NCI-H748 treated with DMSO at 0.1 percent for 48 hours (cell line): ENCODE data around the gene DRC1.
A peak's percentile ranks its signal among the peaks of the same experiment; 100 is the strongest.

Experiments
- DNase-seq: peaks from one replicate; lab custom pipeline; 2025; lab: John Stamatoyannopoulos, UW

Gene DRC1

DNA sequence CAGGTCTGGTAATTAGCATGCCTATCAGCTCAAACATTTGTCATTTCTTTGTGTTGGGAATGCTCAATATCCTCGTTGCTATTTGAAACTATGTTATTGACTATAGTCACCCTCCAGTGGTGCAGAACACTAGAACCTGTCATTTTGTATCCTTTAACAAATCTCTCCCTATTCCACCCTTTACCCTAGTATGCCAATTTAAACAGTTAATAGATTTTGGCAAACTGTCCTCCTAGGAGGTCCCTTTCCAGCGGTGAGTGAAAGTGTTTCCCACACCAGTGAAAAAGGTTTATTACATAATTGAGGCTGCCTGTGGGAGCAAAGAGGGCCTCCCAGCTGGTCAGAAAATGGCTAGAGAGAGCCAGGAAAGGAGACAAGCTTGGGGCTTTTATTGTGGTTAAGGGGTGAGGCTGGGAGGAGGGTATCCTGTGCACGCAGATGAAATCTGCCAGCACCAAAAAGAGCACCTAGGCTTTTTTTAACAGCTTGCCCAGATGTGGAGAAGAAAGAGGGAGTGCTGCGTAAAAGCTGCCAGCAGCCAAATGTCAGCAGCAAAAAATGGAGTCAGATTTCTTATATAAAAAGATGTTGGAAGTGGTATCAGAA is 1.8 kb upstream of the DRC1 start:
- no peak for DNase-seq

GRCh38 chr2:26400723-26401122 is 997 bp upstream of the DRC1 start:
- DNase-seq = no peak

DNA sequence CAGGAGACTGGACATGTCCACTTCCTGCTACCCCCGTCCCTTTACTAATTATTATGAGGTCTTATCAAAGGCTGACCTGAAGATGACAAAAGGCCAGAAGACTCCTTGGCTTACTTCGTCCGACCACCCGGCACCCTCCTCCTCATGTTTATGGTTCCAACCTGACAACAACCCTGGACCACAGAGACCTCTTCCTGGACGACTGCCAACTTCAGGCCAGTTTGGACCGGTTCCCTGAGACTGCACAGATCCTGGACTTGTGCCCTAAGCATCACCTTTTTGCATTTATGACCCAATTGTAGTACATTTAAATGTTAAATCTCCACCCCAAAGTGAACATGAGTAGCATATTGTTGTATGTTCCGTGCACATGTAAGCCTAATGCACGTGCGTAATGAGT is 5.8 kb downstream of the DRC1 start:
- no peak for DNase-seq

DNA sequence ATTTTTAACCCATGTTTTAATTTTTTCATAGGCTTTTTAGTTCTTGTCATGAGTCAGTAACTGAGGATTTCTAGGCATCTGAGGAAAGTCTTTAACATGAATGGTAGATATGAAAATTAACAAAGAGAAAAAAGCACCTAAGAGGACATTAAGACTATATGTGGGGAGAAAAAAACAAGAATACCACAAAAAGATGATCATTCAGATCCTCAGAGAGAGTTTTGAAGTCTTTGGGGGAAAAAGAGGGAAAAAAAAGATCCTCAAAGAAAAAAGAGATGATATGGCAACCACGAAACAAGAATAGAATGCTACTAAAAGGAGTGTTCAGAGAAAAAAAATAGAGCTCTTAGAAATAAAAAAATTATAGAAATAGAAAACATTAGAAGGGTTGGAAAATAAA is 8.1 kb downstream of the DRC1 start:
- no peak for DNase-seq

GRCh38 chr2:26410764-26411243 is 9.1 kb downstream of the DRC1 start:
- no peak for DNase-seq

- DNase-seq = no peak
These were observed 9.7 kb downstream of the DRC1 start for GRCh38 chr2:26411419-26411818.

DNA sequence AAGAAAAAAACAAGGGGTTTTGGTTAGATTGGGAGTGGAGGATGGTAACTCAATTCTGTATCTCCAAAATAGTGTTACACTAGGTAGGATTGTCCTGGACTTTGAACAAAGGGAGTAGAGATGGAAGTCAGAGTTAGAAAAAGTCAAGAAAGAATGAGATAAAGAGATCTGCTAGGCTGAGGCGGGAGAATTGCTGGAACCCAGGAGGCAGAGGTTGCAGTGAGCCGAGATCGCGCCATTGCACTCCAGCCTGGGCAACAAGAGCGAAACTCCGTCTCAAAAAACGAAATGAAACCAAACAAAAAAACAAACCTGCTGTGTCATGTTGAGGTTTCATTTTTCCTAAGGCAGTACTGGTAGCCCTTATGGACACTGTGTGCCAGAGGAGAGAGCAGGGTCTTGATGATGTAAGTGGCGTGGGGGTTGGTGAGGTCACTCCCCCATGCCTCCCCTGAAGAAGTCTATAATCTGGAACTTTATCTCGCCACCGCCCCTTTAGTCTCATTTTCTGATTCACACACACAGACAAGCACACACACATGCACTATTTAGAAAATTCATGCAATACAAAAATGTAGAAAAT is 10.5 kb downstream of the DRC1 start:
- DNase-seq = no peak

- DNase-seq = no peak
These were observed 12.6 kb downstream of the DRC1 start for GRCh38 chr2:26414311-26414710.

DNA sequence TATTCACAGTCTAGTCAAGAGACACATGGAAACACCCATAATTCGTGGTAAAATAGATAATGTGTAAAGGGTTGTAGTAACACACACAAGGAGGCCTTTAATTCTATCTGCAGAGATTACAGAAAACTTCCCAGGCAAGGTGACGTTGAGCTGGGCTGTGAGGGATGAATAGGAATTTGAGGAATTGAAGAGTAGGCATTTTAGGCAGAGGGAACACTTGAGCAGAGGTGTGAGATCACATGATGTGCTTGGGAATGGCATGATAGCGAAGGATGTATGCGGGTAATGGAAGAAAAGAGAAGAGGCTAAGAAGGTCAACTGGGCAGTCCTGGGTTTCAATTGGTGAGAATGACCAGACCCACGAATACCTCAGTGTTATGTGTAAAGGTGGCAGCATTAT is 20.2 kb downstream of the DRC1 start:
- DNase-seq = no peak

DNA sequence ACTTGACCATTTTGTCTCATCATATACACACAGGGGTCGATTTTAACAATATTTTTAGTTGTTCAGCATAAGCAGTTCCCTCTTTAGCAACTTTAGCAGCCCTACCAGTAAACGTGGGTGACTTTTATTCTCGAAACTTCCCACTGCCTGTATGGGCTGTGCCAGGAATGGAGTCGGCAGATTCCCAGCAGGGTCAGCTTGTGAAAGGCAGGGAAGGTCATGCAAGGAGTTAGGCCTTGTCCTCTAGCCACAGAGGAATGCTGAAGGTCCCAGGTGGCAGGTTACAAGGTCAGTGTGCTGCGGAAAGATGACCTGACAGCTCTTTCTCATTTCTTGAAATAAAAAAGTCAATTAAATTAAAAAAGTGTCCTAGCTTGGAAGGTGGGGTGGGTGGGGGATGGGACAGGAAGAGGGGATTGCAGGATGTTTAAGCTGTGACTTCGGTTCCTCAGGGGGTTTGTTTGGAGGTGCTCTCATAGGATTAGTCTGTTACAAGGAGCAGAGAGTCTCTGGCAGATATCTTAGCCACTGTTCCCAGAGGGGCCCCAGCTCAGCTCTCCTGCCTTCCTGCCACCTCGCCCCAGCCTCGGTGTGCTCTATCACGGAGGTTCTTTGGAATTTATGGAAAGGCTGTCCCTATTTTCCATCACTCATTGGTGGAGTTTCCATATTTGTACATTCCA is 21.4 kb downstream of the DRC1 start:
- DNase-seq = no peak

DNA sequence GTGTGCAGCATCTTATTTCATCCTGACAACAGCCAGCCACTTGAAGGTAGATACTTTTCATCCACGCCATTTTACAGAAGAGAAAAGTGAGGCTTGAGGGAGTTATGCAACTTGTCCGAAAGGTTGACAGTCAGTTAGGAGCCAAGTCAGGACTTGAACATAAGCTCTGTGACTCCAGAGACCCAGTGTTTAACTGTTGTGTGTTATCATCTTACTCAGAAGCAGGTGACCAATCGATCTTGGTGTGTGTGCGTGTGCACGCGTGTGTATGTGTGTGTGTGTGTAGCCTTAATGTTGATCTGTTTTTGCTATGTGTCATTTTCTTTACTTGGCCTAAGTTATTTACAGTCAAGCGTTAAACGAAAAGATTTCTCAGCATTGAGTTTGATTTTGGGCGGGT is 22.0 kb downstream of the DRC1 start:
- no peak for DNase-seq

DNA sequence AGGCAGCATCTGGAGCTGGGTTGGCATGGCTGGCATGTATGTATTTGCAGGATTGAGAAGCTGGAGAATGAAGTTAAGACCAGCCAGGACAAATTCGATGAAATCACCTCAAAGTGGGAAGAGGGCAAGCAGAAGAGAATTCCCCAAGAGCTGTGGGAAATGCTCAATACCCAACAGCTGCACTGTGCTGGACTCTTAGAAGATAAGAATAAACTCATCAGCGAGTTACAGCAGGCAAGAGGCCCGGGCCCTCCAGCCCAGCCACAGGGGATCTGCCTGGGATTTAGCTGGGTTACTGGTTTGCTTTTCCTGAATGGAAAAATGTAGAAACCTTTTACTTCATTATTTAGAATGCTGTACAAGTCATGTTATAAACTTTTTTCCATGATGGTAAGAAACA is 22.5 kb downstream of the DRC1 start:
- no peak for DNase-seq

- no peak for DNase-seq
These were observed 27.1 kb downstream of the DRC1 start for GRCh38 chr2:26428846-26429245.

DNA sequence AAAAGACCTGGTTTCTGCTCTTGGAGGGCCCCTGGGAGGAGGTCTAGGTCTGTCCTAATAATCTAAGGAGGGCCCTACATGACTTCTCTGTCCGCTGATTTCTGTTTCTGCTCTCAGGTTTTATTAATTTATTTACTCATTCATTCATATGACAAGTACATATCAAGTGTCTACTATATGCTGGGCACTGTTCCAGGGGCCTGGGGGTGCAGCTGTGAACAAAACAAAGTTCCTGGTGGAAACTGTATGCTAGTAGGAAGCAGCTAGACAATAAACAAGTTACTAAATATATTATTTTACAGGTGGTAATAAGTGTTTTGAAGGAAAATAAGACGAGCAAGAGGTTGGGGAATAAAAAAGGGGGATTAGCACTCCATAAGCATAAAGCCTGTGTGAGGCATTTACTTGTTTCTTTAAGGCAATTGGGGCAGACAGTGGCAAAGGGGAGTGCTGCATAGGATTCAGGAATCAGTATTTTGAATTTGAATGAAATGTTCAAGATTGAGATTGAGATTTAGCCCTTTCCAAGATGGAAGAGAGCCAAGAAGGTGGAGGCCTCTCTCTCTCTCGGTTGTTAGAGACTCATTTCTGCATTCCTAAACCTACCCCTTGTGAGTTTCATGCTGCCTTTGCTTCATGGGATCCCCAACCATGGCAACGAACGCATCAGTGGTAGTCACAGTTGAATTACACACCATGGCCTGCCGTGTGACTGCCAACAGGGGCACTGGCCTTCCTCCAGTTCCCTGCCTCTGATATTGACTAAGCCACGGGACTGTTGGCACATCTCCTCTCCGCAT is 28.3 kb downstream of the DRC1 start:
- peak; percentile 20 for DNase-seq

DNA sequence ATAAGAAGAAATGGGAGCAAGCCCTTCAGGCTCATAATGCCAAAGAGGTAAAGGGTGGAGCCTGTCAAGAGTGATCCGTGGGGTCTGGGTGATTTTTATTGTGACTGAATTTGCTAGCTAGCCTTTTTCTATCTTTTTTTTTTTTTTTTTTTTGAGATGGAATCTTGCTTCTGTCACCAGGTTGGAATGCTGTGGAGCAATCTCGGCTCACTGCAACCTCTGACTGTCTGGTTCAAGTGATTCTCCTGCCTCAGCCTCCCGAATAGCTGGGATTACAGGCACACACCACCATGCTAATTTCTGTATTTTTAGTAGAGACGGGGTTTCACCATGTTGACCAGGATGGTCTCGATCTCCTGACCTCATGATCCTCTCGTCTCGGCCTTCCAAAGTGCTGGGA is 29.1 kb downstream of the DRC1 start:
- no peak for DNase-seq

GRCh38 chr2:26432363-26432762 is 30.6 kb downstream of the DRC1 start:
- DNase-seq = no peak

- DNase-seq = no peak
These were observed 31.1 kb downstream of the DRC1 start for GRCh38 chr2:26432859-26433258.

DNA sequence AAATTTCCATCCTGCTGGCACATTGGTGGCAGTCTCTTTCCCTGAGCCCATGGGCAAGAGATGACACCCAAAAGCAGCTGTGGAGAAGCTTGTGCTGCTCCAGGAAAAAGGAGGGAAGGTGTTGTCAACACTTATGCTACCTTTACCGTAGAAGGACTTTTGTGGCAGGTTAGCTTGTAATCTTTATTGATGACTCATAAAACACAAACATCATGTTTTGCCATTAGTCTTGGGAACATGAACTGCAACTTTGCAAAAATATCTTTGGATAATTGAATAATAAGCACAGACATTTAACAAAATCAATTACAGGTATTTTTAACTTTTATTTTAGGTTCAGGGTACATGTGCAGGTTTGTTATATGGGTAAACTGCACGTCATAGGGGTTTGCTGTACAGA is 33.4 kb downstream of the DRC1 start:
- DNase-seq = no peak

DNA sequence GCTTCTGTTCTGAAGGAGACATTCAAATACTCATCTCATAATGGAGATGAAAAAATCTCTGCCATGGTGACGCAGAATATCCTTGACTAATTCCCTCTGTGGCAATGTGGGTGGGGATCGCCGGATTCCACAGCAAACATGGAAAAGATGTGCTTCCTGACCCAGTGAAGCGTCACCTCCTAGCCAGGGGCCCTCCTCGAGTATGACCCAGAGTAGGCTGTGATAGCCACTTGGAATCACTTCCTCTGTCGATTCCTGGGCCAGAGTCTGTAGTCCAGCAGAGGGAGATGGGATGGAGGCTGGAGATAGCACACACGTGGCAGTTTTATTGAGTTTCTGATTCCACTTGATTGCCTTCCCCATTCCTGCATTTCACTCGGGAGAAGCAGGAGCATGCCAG is 36.8 kb downstream of the DRC1 start:
- DNase-seq = no peak

GRCh38 chr2:26438926-26439325 is 37.2 kb downstream of the DRC1 start:
- DNase-seq = no peak

DNA sequence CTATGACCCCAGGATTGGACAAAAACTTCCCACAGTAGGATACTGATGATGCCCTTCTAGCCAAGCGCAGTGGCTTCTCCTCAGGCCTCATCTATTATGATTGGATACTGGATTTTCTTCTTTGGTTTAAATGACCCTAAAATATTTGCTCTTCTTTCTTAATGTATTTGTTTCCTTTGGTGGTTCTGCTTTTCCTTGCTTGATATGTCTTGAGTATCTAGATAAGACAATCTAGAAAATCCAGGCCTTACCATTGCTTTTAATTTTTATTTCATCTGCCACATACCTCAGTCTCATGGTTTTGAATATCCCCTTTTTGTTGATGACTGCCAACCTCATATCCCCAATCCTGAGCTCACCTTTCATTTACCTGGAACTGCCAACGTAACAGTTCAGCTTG is 40.6 kb downstream of the DRC1 start:
- DNase-seq = no peak

- DNase-seq = no peak
These were observed 41.0 kb downstream of the DRC1 start for GRCh38 chr2:26442707-26443106.

DNA sequence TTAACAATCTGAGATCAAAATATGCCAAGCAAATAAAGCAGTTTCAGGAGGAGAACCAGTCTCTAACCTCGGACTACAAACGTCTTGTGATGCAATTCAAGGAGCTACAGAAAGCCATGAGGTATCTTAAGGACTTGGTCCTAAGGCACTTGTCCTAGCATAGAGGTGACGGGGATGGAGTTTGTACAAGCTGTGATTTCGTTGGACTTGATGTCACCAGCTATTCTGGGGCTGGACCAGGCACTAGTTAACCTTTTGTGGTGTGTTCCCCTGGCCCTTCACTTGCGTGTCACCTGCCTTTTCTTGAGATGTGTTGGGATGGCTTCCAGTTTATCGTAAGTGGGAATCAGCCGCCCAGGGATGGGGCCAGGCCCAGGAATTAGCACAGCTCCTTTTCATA is 42.5 kb downstream of the DRC1 start:
- DNase-seq = no peak
